Tibial nerve (tissue), 4 donors: Measurements from ENCODE around the gene CNOT10.

Experiments
- CTCF ChIP-seq, 5 experiments: fragments of 200-600 bp in 3 of 5; fragments of 450-650 bp in 2 of 5; sonication (generic) in 3 of 5; IDR thresholded peaks; one replicate each; pipeline ENCODE4 v1.5.1; 2016 to 2019; ENCODE audit warnings: antibody characterized with exemption in 5 of 5, mild to moderate bottlenecking in 3 of 5, moderate library complexity in 2 of 5
- EP300 ChIP-seq, 2 donors: sonication (generic); formaldehyde crosslinking; IDR thresholded peaks; one replicate each; pipeline ENCODE4 v1.6.1; 2017; ENCODE audit warnings: antibody characterized with exemption in 2 of 2, mild to moderate bottlenecking in 1 of 2

DNA sequence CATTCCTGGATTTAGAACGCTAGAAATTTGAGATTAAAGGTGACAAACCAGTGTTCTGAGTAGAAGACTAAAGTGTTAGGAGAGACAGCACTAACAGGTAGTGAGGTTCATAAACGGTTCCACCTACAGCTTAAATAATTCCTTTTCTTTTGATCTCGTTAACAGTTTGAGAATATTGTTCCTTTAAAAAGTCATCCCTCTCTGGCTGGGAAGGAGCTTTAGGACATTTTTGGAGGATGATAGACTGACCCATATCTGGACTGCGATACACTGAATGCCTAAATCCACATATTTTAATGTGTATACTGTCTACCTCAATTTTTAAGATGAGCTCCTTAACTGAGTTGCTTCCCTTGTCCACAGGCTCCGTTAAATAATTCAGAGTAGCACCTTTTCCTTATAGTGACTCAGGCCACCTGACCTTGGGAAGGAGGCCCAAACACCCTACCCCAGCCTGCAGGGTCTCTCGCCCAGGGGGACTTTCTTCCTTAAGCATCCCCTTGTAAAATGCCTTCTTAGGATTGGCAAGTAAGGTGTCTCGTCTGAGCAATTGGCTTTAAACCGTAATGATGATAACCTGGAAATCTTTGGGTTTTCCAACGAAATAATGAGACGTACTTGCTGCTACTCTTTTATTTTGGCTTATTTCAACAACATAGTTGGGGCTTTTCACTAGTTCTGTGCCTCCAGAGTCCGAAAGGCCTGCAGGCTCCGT lies 136.1 kb downstream of the CNOT10 start:
- TF ChIP-seq CTCF (IDR thresholded peaks at IDR 0.05) (no peak), EP300 (IDR thresholded peaks at IDR 0.05) (no peak)
